ENCODE results near the gene ACE2.
"Not testable (repeated sequence)": the region's sequence is repeated elsewhere in the genome, so short reads cannot be mapped to it uniquely, and the experiment has no call there.

Gene ACE2

DNA sequence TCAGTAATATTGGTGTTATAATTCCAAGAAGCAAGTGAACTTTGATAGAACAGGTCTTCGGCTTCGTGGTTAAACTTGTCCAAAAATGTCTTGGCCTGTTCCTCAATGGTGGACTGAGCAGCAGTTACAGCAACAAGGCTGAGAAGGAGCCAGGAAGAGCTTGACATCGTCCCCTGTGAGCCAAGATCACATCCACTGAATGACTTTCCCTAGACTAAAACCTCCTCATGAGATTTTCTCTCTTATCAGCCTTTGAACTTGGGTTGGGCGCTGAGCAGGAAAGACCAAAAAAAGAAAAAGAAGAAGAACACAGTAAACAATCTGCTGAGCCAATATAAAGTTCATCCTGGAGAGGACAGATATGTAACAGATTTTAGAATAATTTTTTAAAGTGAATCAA is at the start of gene ACE2:
TSS of gene ACE2 (minus strand) at position 216 of the 400 bp plus-strand sequence. CDS start at position 167, 49 bp downstream.
- DNase-seq: no peak

DNA sequence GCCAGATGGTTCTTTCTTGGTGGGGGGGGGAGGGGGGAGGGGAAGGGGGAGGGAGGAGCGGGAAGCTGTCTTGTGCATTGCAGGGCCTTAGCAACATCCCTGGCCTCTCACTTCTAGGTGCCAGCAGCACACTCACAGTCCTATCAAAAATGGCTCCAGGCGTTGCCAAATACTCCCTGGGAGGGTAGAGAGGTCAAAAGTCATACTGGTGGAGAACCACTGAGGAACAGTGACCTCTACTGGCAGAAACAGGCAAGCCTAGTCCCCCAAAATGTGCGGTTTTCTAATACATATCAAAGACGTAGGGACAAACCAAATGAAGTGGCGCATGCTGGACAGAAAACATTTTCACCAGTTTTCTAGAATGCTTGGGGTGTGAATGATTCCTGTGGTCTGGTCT is 46.8 kb upstream of the ACE2 start:
- DNase-seq: not testable (repeated sequence)

DNA sequence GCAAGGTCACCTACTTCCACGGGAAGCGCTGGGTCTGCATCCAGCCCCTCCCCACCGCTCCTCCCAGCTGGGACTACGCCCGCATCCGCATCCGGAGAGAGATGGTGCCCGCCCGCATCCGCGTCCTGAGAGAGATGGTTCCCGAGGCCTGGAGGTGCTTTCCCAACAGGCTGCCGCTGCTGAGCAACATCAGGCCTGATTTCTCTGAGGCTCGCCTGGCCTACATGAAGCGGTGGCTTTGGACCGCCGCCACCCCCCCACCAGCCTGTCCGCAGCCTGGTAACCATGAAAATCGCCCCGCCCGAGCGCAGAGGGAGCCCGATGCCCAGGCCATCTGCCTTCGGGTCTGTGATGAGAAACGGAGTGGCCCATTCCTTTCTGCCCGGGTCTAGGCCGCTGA is 45.8 kb upstream of the ACE2 start:
- no peak for DNase-seq

DNA sequence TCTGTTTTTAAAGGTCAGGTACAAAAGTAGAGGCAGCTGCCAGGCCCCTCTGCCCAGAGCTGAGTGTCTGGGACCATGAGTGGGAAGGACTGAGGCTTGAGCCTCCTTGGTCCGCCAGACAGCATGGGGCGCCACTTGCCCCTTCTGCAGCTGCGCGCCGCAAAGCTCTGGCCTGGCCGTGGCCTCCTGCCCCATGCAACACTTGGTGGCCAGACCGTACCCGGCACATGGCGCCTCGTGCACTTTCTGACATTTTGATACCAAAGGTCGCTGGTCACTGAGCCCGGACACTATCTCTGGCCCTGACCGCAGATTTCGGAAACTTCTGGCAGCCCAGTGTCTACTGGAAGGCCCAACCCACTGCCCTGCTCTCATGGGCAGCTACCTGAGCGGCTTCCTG is 45.3 kb upstream of the ACE2 start:
- DNase-seq: no peak

DNA sequence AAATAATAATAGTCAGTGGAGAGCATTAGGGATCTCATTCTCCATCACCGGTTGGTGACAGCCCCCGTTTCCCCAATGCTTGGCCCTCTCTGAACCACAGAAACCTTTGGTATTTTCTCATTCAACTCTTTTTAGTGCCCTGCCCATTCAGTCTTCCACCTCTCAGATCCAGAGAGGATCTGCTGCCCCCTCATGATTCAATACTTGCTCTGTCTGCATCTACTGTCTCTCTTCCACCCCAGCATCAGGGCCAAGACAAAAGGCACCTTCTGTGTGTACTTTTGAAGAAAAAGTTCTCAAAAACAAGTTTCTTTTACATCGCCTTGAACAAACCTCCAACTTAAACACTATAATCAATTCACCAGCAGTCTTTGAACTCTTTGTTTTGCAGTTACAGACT is 44.5 kb upstream of the ACE2 start:
- DNase-seq: peak; percentile 6

DNA sequence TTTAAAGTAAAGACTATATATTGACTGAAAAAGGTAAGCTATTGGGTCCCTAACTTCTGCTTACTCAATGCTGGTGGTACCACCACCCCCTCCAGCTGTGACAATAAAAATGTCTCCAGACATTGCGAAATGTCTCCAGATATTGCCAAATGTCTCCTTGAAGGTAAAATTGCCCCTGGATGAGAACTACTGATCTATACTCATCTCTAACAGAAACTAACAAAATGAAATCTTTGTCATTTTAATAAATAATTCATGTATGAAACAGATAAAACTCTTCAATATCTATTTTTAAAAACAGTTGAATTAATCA is 43.8 kb upstream of the ACE2 start:
- DNase-seq: no peak

DNA sequence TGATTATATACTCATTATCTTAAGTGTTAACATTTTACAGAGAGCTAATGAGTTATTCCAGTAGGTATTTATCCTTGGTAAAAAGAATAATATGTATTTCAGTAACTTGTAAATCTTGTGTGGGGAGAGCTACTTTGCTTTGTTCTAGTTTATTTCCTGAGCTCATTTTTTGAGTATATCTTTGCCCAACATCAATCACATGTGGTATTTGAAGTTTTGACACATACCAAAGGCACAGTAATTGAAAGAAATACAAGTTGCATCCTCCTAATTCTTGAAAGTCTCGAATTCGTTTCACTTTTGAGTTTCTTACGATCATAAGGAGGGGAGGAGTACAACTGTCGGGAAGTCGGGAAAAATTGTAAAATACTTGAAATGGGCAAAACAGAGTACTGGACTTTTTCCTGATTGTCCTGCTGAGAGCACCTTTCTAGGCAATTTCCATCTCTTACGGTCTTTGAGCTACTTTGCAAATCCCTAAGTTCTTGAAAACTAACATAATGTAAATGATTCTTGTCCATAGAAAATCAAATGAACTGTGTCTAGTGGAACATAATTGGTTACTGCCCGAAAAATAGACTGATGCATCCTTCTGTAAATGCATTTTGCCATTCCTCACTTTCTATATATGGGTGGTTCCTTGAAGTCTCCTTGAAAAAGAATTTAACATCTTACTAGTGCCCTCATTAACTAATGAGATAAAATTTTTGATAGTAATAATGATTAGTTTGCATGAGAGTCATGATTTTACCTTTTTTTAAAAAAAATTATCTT is 43.2 kb upstream of the ACE2 start:
- no peak for DNase-seq

DNA sequence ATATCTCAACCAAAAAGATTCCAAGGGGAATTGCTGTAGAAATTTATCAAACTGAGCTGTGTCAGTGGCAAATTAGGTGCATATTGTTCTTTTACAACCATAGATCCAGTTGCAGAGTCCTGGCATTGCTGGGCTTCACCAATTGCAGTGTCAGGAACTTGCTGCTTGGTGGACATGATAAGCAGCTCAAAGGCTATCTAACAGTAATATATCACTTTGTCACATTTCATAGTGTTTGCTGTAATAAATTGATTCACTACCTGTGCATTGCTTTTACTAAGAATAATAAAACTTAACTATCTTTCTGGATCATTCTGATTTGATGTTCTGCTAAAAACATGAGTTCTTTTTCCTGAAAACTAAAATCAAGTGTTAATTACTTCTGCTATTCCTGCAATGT is 30.9 kb upstream of the ACE2 start:
- DNase-seq: no peak

DNA sequence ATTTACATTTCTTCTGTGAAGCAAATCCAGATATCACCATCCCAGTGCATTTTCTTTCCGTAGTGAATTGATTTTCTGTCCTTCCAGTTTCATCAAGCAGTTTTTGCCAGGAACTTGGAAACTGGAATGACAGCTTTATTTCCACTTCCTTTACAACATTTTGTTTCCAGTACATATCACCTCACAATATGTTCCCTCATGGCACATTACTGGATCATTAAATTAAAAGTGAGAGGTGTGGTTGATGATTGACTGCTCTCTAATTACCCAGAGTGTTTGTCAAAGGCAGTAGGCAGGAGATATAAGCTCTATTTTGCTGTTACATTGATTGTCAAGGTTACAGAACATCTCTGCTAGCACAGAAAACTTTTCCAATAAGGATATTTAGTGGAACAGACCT is 22.3 kb upstream of the ACE2 start:
- no peak for DNase-seq

DNA sequence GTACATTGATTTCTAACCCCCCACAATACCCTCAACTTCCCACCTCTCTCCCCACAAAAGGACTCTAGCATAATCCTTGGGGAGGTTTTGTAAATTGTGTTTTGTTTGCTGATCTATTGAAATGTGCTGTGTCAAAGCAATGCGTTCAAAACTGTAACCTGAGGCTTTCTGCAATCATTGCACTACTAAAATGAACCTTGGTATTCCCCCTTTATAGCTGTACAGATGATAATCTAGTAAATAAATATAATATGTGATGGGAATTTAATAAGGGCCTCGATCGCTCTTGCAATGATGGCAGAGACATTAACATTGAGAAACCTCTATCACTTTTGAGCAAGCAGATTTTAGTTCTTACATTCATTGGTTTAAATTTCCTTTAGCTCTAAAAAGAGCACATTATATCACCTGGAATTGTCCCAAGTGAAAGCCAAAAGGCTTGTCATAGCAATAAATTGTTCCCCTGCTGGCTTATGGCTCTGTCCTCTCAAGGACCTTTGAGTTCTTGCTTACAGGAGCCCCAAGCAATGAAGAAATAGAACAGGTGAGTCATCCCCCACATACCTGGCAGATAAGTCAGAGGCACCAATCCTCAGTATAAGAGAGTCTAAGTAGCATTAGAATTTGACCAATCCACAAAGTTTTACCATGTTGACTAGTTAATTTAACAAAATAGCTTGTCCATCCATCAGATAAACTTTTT is 18.4 kb upstream of the ACE2 start:
- DNase-seq: no peak

DNA sequence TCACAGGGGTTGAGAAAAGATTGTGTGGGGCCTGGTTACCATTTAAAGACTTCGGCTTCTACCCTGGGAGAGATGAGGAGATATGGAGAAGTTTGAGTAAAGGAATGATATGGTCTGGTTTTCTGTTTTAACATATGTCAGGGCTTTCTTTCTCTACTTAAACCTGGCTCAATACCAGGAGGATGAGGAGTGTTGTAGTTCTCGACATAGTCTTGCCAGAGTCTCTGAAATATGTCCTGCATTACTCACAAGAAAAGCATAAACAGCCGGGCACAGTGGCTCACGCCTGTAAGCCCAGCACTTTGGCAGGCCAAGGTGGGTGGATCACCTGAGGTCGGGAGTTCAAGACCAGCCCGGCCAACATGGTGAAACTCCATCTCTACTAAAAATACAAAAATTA is 16.4 kb upstream of the ACE2 start:
- no peak for DNase-seq

DNA sequence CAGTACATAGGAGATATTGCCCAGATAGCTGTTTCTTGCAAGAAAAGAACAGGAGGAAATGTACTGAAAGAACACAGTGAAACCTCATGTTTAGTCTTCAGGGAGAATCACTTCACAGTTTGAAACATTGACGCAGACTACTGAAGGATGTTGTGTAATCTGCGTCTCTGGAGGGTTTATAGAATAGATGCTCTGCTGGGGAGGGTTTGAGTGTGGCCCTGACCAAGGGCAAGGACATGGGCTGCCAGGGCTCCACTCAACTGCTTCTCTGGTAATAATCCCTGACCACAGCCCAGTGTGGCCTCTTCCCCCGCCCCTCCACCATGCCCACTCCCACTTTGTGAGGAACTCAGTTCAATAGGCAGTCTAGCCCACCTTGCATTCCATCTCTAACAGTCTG is 15.8 kb upstream of the ACE2 start:
- no peak for DNase-seq

DNA sequence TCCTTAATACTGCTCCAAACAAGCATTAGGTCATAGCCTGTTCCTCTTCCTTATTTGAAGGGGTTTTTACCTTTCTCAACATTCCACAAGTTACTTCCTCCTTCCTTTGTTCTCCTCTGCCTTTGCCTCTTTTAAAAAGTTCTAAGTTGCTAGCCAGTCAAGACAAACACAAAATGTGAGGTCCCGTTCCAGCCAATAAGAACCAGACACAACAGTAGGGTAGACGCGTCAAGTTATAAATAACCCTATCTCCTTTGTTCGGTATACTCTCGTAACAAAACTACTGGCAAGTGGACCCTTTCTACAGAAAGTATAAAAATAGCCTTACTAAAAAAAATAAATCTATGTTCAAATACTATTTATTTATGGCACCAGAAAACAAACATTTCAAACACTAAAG is 6.3 kb upstream of the ACE2 start:
- no peak for DNase-seq

DNA sequence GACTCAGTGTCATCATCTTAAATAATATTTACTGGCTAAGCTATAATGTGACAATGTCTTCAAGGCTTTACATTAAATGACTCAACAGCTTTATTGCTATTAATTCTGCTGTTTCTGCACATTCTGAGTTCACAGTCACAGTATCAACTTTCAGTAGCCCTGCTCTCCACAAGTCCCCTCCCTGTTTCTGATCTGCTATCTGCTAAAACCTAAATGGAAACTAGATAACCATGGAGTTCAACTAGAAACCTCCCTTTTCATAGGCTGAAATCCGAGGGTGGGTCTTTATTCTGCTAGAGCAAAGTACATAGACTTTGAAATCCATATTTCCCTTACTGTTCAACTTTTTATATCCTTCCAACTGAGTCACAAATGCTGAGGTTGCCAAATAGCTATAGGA is 5.4 kb upstream of the ACE2 start:
- peak; percentile 7 for DNase-seq

DNA sequence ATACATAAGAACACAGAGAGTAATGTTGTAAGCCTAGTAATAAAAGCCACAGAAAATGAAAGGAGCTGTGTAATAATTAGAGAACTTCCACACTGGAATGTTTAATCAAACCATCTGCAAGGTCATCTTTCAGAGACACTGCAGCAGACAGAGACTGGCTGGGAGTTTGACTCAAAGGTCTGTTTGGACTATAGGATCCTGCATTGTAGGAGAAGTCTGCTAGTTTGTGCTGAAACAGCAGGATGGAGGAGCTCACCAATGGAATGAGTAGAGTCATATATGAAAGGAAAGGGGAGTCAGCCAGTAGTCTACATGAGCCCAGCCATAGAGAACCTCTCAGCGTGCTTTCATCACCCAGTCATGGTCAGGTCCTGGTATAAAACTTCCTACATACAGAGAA is 4.5 kb upstream of the ACE2 start:
- DNase-seq: no peak

DNA sequence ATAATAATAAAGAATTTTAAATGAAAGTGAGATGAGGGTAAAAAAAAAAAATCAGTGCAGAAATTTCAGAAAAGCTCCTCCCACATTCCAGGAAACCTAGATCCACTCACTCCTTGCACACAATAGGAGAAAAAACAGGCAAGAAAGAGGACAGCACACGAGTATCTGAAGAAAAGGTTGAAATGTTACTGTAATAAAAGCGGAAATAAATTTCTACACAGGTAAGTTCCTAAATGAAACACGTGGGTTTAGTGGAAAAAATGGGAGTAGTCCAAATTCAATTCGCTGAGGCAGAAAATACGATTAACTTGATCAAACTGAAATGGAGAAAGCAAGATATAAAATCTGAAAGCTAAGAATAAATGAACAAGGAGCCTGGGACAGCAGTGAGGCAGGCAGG is 2.0 kb upstream of the ACE2 start:
- no peak for DNase-seq

DNA sequence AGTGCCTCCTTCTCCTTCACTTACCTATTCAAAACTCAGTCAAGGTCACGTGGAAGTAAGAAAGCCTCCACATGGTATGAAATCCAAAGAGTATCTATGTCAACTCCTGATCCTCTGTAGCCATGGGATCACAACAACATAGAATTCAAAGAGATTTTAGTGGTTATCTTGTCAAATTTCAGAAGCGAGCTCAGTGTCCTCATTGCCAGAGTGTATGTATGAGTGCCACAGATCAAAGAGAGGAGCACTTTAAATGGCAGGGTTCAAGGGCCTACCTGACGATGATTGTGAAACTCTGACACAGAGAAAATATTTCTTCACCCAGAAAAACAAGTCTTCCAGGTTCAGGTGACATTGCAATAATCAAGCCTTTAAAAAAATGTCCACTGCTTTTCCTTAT is 1.2 kb upstream of the ACE2 start:
- no peak for DNase-seq

DNA sequence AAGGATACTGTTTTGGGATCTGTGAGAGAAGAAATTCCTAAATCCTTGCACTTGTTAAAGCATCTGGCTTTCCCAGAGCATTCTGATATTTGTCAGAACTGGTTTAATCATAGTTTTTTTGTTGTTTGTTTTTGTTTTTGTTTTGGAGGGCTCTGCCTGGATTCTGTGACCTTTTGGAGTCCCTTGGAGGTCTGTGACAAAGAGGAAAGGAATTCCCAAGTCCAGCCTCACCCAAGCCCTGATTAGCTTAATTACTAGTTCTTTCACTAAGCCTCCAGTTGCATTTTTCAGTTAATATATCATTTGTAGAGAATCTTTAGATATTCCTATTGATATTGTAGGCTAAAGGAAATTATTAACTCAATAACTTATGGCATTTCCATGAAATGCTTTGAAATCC is 711 bp downstream of the ACE2 start:
- no peak for DNase-seq

DNA sequence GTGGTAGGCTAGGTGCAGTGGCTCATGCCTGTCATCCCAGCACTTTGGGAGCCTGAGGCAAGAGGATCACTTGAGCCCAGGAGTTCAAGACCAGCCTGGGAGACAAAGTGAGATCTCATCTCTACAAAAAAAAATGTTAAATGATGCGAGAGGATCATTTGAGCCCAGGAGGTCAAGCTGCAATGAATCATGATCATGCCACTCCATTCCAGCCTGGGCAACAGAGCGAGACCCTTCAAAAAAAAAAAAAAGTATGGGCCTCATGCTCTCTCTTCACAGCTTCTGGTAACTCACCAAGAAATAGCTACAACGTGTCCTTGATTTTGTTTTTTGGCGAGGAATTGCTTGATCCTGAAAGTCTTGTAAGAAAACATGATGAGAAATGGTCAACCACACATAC is 1.3 kb downstream of the ACE2 start:
- no peak for DNase-seq

DNA sequence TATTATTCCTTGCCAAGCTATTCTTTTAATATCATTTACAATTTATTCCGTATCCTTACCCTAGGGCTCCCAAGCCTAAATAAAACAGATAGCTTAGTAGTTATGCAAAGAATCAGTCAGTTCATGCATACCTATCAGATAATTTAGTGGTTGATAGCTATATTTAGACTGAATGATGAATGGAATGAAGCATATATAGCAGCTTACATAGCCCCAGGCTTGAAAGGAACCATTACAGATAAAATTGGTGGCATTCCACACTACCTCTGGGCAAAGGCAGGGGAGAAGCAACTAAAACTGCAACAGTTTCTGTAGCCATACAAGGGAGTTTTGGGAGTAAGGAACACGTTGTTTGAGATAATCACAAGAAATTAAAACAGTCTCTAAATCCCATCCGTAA is 2.7 kb downstream of the ACE2 start:
- DNase-seq: no peak

DNA sequence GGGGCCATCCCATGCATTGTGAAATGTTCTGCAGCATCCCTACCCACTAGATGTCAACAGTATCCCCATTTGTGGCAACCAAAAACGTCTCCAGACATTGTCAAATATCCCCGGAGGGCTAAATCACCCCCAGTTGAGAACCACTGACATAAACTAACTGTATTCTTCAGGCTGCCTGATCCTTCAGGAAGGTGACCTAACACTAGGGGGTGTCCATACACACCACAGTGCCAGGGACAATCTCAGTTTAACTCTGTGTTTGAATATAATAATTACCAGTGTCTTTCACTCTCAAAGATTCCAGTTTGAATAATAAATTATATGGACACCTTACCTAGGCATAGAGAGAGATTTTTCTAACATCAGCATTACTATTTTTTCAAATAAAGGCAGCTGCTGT is 6.4 kb downstream of the ACE2 start:
- DNase-seq: peak; percentile 23

DNA sequence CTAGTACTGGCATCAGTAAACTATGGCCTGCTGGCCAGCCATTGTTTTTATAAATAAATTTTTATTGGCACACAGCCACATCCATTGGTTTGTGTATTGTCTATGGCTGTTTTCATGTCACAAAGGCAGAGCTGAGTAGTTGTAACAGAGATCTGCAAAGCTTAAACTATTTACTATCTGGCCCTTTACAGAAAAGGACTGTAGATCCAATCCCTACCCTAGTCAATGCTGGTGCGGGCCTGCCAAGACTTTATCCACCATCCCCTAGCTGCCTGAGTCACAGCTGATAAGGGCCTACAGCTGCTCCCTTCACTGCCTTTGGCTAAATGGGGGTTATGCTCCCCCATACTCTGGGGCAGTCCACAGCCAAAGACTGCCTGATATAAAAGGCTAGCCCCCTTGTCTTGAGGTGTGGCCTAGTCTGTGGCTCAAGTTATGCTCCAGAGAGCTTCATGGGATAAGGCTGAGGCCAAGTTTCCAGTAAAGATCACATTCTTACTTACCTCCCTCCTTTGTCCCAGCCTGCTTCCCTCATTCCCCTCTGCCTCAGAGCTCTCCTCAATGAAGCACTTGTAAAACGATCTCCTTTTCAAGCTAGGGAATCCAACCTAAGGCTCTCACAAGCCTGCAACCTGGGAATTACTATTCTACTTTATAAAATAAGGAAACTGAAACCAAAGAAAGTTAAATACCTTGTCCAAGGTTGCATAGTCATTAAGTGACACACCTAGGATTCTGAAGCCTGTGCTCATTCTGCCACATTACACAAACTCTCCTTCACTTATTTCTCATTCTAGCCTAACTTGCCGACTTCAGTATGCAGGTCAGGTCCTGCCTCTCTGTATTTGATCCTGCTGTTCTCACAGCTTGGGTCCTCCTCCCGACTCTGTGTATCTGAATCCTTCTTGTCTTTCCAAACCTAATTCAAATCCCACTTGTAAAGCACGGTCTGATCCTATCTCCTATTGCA is 20.7 kb downstream of the ACE2 start:
- peak; percentile 92 for DNase-seq

DNA sequence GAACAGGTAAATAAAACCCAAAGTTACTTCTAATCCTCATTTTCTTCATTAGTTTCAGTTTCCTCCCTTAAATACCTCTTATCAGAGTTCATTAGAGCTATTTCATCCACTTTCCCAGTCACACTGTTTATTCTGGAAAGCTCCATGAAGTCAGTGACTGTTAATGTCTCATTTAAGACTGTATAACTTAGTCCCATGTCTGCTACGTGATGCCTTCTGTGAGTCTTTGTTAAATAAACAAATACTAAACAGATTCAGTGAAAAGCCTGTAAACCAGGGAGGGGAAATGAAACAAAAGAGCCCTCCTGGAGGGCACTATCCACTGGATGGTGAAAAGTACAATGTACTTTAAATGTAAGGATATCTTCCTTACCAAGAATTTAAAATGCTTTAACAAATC is 24.7 kb downstream of the ACE2 start:
- no peak for DNase-seq

DNA sequence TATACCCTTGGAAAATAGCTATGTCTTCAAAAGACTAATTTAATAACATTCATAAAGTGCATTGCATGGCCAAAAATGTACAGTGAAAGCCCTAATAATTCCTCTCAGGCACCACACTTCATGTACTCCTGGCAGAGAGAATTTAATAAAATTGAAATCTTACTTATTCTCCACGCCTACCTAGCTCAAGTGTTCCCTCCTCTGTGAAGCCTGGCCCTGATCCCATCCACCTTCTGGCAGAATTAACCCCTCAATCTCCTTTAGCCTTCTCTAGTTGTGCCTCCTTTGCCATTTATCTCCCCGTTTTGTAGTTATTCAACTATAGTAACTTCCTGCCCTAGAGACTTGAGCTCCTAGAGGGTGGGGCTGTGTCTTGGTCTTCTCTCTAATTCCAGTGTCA is 26.7 kb downstream of the ACE2 start:
- DNase-seq: no peak

All from hematopoietic multipotent progenitor cell treated with erythropoietin and hydrocortisone succinate and interleukin-3 and kit ligand, for 4 days (in vitro differentiated cells).